UCSD-AML1 (cell line): ENCODE data around the gene SSBP4.
A peak's percentile ranks its signal among the peaks of the same experiment; 100 is the strongest.

Experiments
- DNase-seq: peaks from one replicate; lab custom pipeline; 2025; ENCODE audit not compliant: unreplicated experiment; lab: John Stamatoyannopoulos, UW

SSBP4 gene

DNA sequence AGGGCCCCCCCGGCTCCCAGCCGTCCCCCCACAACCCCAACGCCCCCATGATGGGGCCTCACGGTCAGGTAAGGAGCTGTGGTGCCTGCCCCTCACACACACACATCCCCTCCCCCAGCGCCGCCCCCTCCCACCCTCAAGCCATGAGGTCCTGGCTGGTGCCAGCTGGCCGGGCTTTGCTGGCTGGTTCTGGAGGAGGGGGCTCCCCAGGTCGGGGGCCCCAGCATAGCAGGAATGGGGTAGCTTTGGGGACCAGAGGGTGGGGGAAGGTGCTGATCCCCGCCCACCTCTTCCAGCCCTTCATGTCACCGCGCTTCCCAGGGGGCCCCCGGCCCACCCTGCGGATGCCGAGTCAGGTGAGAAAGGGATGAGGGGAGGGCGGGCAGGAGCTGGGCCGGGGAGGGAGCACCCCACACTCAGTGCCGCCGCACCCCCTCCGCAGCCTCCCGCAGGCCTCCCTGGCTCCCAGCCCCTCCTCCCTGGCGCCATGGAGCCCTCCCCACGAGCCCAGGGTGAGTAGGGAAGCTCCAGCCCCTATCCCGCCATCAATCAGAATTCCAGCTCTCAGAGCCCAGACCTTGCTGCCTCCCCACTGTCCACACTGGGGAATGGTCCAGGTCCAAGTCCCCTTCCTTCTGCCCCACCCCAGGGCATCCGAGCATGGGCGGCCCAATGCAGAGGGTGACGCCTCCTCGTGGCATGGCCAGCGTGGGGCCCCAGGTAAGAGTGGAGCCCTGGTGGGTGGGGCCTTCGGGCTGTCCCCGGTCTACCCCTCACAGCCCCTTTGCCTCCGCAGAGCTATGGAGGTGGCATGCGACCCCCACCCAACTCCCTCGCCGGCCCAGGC lies 12.4 kb downstream of the SSBP4 start:
- no peak for DNase-seq

DNA sequence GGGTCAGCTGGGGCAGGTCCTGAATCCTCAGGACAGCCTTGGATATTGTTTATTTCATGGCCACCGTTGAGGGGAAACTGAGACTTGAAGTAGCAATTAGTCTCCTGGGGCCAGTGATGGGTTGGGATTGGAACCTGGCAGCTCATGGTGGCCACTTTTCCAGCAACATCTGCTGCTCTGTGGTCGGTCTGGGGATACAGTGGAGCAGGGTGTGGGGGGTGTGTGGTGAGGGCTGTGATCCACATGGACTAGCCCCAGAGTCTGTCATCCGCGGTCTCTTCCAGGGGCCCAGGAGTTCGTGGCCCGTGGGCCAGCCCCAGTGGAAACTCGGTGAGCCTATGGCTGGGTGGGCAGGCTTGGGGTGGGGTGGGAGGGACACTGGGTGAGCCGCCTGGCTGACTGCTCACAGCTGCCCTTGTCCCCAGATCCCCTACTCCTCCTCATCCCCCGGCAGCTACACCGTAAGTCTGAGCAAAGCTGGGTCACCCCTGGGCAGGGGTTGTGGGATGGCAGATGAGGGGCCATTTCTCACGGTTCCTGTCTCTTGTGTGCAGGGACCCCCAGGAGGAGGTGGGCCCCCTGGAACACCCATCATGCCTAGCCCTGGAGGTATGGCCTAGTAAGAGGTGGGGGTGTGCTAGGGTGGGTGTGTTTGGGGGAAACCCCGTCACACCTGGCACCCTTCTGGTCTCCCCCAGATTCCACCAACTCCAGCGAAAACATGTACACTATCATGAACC lies 13.2 kb downstream of the SSBP4 start:
- DNase-seq, result no peak

DNA sequence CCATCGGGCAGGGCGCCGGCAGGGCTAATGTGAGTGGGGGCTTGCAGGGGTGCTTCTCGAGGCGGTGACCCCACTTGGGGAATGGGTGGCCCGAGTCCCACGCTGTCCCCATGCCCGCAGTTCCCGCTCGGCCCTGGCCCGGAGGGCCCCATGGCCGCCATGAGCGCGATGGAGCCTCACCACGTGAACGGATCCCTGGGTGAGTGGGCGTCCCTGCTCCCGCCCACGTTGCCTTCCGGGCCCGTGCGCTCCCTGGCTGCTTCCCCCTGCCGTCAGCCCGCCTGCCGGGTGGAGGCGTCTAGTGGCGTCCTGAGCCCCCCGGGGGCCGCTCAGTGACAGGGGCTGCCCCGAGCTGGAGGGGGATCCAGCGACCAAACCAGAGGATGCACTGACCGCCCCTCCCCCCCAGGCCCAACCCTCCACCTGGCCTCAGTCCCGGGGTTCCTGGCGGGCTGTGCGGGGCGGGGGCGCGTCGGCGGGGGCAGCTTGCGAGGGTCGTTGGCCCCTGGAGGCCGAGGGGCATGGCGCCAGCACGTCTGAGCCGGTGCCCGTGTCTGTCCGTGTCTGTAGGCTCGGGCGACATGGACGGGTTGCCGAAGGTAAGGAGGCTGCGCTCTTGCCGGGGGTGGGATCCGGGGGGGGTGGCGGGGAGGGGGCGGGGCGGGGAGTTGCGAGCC lies 14.0 kb downstream of the SSBP4 start:
- no peak for DNase-seq

DNA sequence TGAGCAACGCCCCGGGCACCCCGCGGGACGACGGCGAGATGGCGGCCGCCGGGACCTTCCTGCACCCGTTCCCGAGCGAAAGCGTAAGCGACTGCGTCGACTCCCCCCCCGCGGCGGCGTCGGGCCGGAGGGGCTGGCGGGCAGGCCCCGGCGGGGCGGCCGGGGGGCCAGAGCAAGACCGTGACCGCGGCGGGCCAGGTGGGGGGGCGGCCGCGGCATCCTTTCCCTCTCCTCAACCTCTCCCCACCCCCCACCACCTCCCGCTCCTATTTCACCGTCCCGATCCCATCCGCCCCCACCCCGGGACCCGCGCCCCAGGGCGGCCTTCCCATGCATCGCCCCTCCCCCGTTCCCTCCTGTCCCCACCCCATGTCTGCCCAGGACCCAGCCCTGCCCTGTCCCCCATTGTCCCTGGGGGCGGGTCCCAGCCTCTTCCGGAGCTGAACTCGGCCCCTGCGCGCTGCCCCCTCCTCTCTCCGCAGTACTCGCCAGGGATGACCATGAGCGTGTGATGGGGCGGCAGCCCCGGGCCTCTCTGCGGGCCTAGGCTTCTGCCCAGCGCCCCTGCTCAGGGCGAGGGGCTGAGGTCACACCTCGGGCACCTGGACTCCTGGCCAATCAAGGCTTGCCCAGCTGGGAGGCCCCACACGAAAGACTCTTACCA lies 14.7 kb downstream of the SSBP4 start:
- no peak for DNase-seq

DNA sequence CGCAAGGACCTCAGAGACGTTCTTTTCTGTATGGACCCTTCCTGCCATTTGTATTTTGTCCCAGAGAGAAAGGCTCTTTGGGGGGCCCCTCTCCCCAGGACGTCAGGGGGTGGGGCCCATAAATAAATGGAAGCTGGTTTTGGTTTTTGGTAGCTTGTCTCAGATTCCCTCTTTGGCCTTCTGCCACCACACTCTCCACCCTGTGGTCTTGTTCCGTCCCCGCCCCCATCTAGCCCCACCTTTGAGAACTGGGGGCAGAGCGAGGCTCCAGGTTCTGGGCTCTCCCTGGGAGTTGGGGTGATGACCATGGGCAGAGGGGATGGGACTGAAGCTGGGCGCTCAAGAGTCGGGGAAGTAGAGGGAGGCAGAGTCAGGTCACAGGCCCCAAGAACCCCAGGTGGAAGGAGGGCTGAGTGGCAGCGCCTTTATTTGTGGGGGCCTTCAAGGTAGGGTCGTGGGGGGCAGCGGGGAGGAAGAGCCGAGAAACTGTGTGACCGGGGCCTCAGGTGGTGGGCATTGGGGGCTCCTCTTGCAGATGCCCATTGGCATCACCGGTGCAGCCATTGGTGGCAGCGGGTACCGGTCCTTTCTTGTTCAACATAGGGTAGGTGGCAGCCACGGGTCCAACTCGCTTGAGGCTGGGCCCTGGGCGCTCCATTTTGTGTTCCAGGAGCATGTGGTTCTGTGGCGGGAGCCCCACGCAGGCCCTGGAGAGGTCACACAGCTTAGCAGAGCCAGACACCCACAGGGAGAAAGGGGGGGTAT lies 15.4 kb downstream of the SSBP4 start:
- DNase-seq, result no peak

DNA sequence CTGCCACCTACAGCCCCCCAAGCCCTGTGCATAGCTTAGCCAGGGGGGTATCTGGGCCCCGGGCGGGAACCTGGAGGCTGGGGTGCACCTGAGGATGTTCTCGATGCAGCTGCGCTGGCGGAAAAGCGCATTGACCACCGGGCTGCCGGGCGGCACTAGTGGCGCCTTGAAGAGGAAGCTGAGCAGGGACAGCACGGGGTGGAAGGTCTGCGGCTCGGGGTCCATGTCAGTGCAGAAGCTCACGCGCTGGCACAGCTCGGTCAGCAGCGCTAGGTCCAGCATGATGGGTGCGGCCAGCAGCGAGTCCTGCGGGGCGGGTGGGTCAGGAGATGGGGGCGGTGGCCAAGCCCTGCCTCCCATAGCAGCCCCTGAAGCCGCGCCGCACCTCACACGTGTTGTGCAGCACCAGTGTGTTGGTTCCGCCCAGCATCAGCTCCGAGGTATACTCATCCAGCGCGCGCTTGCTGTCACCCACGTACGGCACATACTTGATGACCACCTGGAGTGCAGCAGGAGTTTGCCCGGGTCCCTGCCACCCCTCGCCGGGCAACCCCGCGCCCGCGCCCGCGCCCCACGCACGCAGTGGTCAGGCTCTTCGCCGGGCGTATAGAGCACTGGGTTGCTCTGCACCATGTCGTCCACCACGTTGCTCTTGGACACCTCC lies 16.1 kb downstream of the SSBP4 start:
- DNase-seq, result no peak

DNA sequence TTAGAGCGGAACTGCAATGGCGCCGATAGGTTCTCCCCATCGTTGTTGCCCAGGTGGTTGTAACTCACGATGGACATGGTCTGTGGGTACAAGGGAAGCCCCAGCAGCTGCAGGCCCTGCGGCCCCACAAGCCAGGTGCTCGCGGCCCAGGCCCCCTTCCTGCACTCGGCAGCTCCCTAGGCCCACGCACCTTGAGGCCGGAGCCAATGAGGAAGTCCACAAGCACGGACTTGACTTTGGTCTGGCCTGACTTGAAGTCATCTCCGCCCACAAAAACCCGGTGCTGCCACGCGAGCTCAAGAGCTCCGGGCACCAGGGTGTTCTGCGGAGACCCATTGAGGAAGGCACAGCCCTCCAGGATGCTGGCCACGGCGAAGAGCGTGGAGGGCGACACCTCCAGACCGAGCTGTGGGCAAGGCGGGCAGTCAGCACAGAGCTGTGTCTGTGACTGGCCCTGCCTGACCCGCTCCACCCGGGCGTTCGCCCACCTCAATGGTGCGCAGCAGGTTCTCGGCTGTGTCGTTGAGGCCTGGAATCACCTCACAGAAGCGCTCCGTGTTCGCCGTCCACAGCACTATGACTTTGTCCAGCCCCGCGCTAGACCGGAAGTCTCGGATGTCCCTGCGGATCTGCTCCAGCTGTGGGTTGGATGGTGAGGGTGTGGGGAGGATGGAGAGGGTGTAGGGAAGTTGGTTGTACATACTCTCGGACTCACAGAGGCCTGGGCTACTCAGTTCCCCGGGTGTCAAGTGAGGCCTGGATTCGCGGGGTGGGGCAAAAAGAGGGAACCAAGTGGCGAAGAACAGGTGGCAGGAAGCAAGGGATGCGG lies 16.9 kb downstream of the SSBP4 start:
- no peak for DNase-seq

DNA sequence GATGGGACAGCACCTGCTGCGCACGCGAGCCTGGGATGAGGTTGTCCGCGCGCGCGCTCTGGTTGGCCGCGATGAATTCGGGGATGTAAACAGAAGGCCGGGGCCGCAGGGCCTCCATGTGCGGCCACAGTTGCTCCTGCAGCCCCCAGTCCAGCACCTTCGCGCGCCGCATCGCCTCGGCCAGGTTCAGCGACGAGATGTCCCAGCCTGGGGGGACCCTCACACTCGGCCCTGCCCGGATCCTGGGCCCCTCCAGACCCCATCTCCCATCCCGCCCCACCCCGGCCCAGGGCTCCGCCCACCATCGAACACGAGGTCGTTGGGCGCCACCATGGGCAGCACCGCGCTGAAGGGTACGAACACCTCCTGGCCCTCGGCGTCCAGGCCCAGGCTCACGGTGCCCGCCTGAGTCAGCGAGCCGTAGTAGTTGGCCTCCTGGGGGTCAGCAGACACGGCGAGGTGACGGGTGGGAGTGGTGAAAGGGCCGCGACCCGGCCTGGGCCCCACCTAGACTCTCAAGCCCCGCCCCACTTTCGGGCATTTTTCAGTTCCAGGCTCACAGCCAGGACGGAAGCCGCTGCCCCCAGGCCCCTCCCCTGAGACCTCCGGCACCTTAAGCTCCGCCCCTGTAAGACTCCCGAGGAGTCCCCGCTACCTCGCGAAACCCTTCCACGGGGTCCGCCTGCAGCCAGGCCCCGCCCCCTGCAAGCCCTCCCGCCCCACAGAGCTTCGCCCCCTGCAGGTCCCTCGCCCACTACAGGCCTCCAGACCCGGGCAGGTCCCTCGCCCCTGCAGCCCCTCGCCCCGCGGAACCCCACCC lies 17.7 kb downstream of the SSBP4 start:
- DNase-seq, result peak; percentile 65

DNA sequence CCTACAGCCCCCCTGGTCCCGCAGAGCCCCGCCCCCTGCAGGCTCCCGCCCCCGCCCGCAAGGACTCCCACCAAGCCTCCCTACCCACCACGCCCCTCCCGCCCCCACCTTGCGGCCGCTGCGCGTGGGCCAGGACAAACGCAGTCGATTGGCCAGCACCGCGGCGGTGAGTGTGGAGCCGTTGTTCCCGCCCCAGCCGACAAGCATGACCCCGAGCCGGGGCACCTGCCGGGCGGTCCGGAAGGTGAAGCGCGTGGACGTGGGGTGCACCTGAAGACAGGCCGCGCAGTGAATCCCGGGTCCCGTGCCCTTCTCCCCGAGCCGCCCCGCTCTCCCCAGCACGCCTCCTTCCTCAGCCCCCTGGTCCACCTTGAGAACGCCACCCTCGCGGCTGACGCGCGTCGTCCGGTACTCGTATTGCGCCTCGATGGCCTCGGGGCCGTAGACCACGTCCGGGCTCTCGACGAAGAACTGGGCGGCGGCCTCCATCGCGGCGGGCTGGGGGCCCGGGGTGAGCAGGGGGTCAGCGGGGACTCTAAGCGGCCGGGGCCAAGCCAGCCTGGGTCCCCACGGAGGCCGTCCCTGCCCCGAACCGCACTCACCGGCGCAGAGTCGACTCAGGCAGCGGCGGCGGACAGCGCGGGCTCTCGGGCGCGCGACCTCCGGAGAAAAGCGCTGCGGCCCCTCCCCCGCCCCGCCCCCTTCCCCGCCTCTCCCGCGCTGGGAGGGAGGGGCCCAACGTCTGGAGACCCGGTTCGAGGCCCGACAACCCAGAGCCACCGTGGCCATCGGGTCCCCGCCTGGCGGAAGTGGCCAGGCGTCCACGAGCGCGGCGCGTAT lies 18.5 kb downstream of the SSBP4 start, which contains the start of gene ISYNA1:
Gene ISYNA1, minus strand, starts transcription at position 643 of the 840 bp plus-strand sequence. Its CDS starts 154 bp downstream, at position 489.
- DNase-seq, result peak; percentile 32

DNA sequence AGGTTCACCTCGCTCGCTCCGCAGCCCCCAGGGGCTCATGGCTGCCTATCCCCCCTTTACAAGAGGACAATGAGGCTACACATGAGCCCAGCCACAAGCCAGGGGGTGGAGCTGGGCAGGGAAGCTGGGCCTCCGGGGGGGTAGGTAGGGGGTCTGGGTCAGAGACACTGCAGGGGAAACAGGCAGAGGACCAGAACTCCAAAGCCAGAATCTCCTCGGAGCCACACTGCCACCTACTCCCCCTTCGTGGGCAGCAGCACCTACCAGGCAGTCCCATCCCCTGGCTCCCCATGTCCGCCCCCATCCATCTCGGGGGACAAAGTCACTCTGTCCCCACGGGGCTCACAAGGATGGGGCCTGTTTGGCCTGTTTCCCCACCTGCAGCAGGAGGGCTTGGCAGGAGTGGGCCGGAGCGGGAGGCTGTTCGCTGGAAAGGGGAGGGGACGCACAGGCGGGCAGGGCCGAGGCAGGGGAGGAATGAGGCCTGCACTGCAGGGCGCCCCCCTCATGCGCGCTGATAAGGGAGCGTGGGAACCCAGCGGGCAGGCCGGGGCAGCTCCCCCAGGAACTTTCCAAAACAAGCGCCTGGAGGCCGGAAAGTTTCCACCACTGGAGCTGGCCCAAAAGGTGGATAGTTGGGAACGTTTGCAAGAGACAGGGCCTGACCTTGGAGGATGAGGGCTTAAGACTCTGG lies 19.3 kb downstream of the SSBP4 start:
- DNase-seq, result peak; percentile 21

DNA sequence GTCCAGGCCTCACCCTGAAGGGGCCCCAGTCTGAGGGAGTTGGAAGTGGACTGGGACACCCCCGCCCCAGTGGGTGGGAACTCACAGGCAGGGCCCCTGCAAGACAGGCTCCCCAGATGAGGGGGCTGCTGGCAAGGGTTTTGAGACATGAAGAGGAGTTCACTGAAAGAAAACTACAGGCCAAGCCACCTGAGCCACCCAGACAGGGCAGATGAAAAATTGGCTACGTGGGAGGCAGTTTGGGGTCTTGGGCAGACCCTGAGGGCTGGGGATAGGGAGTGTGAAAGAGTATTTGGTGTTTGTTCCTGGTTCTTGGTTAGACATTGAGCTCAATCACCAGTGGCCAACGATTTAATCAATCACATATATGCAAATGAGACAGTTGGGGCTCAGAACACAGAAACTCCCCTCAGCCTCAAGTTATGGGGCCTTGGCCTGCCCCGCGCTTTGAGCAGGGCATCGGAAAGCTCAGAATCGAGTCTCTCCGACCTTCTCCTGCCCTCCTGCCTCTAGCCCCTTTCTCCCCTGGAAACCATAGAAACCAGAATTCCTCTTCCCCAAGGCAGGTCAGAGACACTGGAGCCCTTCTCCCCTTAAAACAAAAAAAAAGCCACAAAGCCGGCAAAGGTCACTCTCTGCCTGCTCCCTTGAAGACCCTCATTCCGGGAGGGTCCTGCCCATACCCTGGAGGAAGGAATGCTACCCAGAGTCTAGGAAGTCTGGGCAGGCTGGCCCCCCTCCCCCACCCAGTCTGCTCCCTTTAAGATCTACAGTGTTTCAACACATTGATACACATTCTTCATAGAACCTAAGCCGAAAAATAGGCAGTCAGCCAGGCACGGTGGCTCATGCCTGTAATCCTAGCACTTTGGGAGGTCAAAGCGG lies 20.1 kb downstream of the SSBP4 start:
- DNase-seq, result no peak

DNA sequence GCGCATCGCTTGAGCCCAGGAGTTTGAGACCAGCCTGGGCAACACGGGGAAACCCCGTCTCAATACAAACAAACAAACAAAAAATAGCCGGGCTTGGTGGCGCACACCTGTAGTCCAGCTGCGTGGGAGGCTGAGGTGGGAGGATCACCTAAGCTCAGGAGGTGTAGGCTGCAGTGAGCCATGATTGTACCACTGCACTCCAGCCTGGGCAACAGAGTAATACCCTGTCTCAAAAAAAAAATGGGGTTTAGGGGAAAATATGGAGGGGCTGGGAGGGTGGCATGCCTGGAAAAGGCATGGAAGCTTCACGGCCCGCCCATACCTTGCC lies 20.7 kb downstream of the SSBP4 start:
- DNase-seq, result no peak

DNA sequence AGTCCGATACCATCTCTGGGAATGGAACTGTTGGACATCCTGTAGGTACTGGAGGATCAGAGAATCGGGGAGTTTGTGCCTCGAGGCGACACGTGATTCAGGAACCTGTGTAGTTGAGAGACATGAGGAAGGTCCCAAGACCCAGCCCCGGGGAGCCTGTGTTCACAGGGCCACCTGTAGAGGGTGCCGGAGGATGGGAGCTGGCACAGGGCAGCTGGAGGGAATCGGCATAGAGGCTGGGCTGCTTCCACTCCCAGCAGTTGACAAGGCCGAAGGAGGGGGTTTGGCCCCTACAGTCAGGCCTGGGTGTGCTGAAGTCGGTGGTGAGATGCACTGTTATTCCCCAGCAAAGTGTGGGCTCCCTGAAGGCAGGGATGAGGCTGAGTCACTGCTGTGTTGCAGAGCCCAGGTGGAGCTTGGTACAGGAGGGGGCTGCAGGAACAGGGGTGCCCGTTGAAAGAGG lies 21.2 kb downstream of the SSBP4 start:
- peak; percentile 51 for DNase-seq

DNA sequence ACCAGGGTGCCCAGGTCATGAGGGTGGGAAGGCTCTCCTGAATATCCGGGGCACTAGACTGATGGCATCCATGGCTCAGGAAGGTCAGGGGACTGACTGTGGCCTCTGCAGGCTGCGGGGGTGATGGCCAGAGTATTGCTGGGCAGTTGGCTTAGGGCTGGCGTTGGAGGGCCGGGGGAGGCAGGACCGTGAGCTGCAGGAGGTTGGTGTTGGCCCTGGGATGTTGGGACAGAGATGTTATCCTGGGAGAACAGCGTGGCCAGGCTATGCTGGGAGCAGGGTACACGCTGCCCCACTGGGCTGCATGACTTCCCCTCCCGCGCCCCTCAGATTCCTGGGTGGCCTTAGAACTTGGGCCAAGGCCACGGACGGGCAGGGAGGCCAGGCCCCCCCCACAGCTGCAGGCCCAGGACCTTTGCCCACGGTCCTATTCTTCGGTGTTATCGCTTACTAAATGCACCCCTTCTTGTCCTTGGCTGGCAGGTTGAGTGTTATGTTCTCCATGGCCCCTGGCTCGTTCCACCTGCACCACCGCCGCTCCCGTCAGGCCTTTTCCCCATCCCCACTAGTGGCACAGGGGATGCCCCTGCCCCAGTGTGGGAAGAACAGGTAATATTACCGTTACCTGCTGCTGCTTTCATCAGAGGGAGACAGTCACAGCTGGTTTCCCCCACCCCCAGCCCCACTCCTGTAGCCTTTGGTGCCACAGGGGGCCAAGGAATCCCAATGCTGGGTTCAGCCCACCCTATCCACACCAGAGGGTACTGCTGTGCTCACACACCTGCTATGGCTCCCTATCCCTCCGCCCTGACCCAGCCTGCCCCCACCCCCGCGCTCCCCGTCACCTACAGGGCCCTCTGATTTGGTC lies 22.0 kb downstream of the SSBP4 start:
- no peak for DNase-seq
